ENCODE results near the gene SUN5. TPM values are rescaled to one million over a fixed set of nuclear protein-coding genes. Genes with fewer than 3 reads are reported as not detected.
A peak's percentile ranks its signal among the peaks of the same experiment; 100 is the strongest.
"Not testable (repeated sequence)": the region's sequence is repeated elsewhere in the genome, so short reads cannot be mapped to it uniquely, and the experiment has no call there.

The SUN5 gene
- polyA plus RNA-seq, 3 donors = not detected

DNA sequence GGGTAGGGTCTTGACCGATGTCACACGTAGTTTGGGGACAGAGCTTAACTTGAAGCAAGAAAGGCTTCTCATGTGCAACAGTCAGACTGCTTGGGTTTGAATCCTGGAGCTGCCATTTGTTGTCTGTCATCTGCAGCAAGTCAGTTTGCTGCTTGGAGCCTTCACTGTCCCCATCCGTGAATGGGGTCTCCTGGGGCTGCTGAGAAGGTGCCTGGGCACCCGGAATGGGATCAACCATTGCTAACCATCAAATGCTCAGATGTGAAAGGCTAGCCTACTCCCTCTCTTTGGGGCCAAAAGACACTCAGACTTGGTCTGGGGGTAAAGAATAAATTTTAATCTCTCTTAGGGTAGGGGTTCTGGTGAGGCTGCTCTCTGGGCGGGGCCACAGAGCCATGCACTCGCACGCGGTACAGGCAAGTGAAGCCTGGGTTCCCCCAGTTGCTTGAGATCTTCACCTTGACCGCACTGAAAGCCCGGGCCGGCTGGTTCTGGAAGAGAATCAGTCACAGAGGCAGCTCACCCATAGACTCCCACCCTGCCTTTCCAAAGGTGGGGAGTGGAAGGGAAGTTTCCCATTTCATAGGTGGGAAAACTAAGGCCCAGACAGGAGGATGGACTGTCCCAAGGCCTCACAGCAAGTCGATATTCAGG is 20.6 kb downstream of the SUN5 start:
- DNase-seq (ENCODE audit: extremely low read depth in 1 of 11, low read depth in 9 of 11, low spot score in 4 of 11) = no peak

DNA sequence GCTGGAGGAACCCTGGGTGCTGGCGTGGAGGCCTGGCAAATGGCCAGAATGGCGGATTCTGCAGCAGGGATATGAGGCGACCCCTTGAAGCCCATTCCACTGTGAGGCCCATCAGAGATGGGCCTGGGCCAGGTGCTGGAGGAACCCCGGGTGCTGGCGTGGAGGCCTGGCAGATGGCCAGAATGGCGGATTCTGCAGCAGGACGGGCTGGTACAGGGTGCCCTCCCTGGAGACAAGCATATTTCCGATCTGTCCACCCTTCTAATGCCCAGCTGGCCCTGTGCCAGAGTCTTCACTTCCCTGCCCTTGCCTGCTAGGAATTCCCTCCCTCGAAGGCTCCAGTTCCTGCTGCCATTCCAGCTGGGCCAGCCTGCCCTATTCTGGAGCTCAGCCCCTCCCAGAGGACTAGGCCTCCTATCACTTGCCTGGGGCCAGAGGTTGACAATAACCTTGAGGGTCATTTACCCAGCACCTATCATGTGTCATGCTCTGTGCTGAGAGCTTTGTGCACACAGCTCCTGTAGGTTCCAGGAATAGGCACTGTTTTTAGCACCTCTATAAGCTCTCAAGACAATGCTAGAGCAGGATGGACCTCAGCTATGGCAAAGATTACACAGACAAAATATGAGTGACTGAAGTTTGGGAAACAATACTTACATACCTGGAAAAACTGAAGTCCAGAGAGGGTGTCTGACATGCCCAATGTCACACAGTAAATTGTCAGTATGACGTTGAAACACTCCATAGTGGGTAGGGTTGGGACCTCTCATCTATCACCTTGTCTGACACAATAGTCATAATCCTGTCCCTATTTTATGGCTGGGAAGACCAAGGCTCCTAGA is 21.4 kb downstream of the SUN5 start:
- peak in 6 of 11 donors; percentile 10 to 47 (median 23) for DNase-seq (ENCODE audit: extremely low read depth in 1 of 11, low read depth in 9 of 11, low spot score in 4 of 11)

DNA sequence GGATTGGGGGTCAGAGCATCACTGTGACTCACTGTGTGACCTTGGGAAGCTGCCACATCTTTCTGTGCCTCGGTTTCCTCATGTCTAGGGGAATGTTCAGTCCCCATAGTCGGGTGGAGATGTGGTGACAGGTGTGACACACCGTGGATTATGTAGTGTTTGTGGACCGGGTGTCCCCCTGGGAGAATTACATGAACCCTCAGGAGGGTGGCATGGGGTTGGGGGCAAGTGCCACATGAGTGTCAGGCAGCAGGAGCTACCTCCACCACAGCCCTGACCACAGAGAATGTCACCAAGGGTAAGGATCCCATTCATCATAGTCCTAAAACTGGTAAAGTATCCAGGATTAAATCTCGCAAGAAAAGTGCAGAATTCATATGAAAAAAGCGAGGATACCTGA is 23.2 kb downstream of the SUN5 start:
- DNase-seq (ENCODE audit: extremely low read depth in 1 of 11, low read depth in 9 of 11, low spot score in 4 of 11) = no peak

DNA sequence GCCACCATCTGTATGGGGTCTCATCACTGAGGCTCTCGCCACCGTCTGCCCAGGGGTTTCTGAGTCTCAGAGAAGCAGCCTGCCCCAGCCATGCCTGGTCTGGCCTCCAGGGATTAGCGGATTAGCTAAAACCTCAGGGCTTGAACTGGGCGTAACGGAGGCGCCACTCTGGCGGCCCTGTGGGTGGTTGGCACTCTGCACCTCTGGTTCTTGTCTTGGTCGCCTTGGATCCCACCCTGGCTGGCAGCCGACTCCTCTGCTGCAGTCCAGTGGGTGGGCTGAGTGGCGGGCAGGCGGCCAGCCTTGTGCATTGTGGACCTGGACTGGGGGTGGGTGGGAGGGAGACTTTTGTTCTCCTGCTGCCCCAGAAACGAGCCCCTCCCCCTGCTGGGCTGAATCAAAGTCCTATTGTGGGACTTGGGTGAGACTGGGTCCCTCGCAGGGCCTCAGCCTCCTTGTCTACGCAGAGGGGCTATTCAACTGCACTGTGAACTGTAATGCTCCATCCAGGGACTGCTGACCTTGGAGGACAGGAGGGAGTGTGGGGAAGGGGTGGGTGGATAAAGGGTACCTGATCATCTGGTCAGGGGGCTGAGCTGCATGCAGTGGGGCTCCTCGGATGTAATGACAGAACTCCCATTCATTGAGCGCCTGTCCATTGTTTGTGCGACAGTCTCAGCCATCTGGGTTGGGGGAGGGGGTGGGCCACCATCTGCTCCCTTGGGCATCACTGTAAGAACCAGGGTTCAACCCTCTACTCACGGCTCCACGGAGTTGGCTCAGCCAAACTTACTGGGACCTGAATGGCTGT is 23.9 kb downstream of the SUN5 start:
- no peak for DNase-seq (ENCODE audit: extremely low read depth in 1 of 11, low read depth in 9 of 11, low spot score in 4 of 11)

DNA sequence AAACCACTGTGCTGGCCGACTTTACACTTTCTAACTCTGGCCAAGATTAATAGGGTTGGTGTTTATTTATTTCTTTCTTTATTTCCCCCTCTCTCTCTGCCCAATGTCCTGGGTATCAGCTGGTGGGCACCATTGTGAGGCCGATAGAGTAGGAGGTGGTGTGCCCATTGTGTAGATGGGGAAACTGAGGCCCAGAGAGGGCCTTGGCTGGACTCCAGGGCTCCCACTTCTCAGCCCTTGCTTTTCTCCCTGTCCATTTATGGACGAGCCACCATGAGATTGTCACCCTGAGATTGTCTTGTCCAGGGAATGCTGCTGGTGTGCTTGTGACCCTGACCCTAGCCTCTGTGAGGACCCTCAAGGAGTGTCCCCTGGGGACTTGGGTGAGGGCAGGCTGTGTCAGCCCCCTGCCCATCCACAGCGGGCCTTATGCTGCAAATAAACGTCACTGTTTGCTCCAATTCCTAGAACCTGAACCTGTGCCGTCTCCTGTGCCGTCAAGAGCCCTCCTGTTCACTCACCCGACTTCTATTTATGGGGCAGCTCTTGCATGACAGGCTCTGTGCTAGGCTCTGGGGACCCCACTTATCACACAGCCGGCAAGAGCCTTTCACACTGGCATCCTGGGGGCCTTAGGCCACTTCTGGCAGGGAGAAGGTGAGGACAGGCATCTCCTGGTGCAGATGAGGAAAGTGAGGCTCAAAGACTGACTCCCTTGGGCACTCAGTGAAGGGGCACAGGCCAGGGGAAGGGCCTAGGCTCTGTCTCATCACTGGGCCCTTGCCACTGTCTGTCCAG is 24.8 kb downstream of the SUN5 start:
- no peak for DNase-seq (ENCODE audit: extremely low read depth in 1 of 11, low read depth in 9 of 11, low spot score in 4 of 11)

DNA sequence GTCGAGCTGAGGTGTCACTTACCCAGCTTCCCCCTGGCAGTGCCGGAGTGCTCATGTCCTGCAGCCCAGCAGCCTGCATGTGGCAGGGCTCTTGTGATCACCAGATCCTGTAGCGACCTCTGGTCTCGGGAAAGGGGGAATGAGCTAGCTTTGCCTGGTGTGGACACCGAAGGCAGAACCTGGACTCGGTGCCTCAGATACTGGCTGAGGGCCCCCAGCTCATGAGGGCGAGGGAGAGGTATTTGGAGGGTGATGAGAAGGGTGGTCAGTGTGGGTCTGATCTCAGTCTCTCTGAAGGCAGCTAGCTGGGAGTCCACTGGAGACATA is 26.3 kb downstream of the SUN5 start:
- no peak for DNase-seq (ENCODE audit: extremely low read depth in 1 of 11, low read depth in 9 of 11, low spot score in 4 of 11)

DNA sequence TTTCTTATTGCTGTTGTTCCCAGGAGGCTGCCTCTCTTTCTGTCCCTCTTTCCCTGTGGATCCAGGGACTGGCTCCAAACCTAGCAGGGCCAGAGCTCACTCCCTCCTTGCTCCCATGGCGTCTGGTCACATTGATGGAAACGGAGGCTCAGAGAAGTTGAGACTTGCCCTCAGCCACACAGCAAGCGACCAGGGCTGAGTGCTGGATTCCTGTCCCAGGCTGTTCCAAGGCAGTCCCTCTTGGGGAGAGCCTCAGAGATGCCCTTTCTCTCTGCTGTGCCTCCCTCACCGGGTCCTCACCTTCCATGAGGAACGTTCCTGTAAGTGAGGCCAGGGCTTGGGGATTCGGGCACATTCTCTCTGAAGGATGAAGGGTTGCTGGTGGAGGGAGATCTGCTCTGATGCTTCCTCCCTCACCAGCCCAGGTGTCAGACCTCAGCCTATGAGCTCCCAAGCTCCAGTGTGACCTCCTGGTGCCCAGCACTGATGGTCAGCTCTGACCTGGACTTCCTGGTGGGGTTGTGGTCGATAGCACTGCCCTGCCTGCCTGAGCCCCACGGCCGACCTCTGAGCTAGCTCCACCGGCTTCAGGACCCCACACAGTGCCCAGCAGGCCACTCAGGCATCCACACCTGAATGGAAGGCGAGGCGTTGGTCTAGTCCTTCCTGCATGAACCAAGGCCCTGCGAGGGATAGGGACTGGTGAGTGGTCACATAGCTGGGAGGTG is 26.8 kb downstream of the SUN5 start:
- DNase-seq (ENCODE audit: extremely low read depth in 1 of 11, low read depth in 9 of 11, low spot score in 4 of 11) = no peak

DNA sequence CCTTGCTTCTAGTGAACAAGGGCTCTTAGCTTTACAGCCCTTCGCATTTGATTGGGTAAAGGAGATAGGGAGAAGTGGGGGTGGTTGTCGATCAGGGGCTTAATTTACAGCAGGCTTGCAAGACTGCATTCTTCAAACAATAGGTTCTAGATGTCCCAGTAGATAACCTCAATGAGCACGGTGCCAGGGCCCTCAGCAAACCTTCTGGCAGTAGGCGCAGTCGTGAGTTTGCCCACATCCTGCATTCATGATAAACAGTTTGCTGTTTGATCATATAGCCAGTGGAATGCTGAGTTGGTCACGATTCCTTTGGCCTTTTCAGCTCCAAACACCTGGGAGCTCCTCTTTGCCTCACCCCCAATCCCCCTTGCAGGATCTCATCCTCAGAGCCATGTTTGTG is 27.5 kb downstream of the SUN5 start:
- no peak for DNase-seq (ENCODE audit: extremely low read depth in 1 of 11, low read depth in 9 of 11, low spot score in 4 of 11)

DNA sequence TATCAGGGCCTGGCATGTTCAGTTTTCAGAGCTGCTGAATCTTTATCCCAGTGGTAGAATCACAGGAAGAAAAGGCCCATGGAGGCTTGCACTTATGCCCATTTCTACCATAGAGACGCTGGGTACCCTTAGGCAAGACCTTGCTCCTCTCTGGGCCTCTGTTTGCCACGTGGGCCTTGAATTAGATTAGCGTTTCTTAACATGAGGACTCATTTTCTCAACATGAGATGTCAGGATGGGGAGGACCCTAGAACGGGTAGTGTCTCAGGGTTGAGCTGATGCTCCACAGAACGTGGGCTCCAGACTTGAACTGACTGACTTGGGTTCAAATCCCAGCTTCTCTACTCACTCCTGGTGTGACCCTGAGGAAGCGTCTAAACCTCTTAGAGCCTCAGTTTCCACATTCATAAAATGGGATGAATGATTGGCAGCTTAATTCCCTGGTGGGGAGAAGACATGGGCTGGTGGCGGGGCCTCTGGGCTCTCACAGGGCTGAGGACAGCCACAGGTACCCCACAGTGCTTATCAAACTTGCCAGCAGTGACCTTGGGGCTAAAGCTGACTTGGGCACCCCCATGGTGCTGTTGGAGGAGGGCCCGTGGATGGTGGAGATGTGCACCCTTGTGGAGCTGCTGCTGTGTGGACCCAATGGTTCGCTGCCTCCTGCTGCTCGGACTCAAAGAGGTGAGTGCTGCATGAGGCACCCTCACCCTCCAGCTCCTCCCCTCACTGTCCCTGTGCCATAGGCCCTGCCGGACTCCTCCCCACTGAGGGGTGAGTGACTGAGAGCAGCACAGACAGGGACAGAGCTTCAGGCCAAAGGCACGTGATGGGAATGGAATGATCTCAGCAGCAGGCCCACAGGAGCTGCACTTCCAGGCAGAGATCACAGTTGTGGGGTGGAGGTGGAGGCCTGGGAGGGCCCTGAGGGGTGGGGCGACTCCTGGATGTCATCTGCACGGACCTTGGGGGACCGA is 28.2 kb downstream of the SUN5 start:
- DNase-seq (ENCODE audit: extremely low read depth in 1 of 11, low read depth in 9 of 11, low spot score in 4 of 11) = no peak

DNA sequence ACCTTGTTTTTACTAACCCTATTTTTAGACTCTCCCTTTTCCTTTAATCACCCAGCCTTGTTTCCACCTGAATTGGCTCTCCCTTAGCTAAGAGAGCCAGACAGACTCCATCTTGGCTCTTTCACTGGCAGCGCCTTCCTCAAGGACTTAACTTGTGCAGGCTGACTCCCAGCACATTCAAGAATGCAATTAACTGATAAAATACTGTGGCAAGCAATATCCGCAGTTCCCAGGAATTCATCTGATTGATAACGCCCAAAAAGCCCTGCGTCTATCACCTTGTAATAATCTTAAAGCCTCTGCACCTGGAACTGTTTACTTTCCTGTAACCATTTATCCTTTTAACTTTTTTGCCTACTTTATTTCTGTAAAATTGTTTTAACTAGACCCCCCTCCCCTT is 29.1 kb downstream of the SUN5 start:
- DNase-seq (ENCODE audit: extremely low read depth in 1 of 11, low read depth in 9 of 11, low spot score in 4 of 11) = not testable (repeated sequence)

DNA sequence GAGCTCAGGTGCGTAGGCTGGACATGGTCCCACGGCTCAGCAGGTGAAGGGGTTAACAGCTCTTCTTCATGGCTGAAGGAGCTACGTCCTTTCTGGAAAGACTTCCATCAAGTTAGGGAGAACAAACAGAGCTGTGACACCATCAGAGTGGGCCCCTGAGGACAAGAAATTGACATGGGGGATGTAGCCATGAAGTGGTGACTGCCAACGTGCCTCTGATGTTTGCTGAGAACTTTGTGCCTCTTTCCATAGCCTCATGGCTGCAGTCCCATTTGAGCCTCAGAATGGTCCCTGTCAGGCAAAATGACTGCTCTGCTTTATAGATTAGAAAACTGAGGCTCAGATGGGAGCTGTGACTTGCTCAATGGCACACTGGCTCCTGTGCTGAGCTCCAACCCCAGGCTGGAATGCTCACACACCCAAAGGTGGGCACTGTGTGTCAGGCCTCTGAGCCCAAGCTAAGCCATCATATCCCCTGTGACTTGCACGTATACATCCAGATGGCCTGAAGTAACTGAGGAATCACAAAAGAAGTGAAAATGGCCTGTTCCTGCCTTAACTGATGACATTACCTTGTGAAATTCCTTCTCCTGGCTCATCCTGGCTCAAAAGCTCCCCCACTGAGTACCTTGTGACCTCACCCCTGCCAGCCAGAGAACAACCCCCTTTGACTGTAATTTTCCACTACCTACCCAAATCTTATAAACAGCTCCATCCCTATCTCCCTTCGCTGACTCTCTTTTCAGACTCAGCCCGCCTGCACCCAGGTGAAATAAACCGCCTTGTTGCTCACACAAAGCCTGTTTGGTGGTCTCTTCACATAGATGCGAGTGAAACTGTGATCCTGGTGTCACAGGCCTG is 29.8 kb downstream of the SUN5 start:
- not testable (repeated sequence) for DNase-seq (ENCODE audit: extremely low read depth in 1 of 11, low read depth in 9 of 11, low spot score in 4 of 11)

DNA sequence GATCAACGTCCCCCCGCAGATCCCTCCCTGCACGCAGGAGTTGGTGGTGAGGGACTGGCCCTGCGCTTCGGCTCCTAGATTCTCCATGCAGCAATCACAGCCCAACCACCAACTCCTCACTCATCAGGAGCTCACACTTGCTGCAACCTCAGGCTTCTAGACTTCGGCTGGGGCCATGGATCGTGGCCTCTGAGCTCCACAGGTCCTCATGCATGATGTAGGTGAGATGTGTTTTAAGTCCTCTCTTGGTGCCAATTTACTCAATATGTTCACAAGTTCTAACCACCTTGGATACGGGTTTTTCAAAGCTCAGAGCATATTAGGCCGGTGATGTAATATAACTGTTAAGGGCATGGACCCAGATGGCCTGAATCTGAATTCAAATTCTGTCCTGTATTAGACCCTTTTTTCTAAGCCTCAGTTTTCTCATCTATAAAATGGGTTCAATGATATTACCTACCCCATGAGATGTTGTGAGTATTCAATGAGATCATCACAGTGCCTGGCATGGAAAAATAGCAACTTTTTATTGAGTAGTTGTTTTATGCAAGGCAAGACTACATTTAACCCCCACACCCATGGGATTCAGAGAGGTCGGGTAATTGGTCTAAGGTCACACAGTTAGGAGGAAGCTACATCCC is 31.0 kb downstream of the SUN5 start:
- no peak for DNase-seq (ENCODE audit: extremely low read depth in 1 of 11, low read depth in 9 of 11, low spot score in 4 of 11)

DNA sequence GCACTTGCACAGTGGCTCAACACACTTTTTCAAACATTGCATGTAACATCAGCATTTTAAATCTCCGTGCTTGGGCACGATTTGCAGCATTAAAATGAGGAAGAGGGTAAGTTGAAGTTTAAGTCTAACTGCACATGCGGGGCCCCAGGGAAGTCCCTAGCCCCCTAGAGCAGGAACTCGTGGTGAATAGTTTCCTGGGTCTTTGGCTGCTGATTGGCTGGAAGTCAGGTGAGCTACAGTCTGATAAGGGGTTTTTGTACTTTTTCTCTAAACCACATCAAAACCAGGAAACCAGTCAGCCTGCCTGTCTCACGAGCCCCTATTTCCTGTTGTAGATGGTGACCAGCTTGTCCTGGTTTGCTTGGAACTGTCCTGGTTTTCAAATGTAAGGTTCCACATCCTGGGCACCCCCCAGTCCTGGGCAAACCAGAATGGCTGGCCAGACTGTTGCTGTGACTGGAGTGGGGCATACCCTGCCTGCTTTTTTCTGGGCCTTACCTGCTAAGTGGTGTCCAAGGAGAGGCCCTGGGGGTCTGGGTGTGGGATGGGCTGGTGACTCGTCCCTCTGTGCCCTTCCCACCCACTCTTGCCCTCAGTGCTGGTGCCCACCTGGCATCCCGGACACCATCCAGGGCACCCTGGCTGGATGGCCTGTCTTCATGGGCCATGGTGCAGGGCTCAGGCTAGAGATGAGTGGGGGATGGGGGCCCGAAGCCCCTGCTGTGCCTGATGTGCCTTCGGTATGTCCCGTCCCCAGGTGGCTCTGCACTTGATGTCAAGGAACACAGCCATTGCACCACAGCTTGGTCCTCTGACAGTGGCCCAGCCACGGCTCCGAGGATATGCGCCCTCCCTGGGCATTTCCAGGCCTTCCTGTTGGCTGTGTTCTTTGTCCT is 31.8 kb downstream of the SUN5 start:
- no peak for DNase-seq (ENCODE audit: extremely low read depth in 1 of 11, low read depth in 9 of 11, low spot score in 4 of 11)

DNA sequence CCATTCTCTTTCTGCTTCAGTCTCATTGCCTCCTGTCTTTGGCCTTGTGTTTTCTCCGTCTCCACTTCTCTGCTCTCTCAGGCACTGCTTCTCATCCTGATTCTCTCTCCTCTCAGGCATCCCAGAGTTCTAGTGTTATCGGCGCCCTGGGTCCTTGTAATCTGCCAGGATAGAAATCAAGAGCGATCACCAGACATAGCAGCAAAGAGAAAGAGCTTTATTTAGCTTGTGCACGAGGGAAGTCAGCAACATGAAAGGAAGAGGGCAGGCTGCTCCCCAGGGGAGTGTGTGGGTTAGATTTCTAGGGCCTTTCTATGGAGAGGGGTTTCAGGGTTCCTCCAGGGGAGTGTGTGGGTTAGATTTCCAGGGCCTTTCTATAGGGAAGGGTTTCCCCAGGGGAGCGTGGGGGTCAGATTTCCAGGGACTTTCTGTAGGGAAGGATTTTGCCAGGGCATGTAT is 32.5 kb downstream of the SUN5 start:
- no peak for DNase-seq (ENCODE audit: extremely low read depth in 1 of 11, low read depth in 9 of 11, low spot score in 4 of 11)

DNA sequence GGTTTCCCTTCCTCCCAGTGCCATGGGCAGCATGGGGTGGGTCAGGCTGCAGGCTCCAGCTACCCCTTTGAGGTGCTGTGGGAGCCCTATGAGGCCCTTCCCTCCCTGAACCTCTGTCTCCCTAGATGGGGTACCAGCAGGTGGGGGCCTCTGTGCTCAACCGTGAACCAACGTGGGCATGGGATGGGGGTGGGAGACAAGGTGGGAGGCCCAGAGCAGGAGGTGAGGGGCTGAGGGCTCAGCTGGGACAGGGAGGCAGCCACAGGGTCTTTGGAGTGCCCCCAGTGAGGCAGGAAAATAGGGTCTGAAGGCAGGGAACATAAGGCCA is 33.3 kb downstream of the SUN5 start:
- DNase-seq (ENCODE audit: extremely low read depth in 1 of 11, low read depth in 9 of 11, low spot score in 4 of 11) = no peak
